HEK293T (cell line): ENCODE data around the gene CIC.
"Not testable (repeated sequence)": the region's sequence is repeated elsewhere in the genome, so short reads cannot be mapped to it uniquely, and the experiment has no call there.

Source experiments
- ARNT ChIP-seq: fragments of 450-650 bp; IDR thresholded peaks from 2 replicates; pipeline ENCODE4 v1.6.1; 2017; ENCODE audit warnings: mild to moderate bottlenecking
- BHLHE40 ChIP-seq: fragments of 450-650 bp; IDR thresholded peaks from 2 replicates; pipeline ENCODE4 v1.6.1; 2016; ENCODE audit warnings: mild to moderate bottlenecking, moderate library complexity, borderline replicate concordance
- HDGF ChIP-seq: fragments of 450-650 bp; IDR thresholded peaks from 2 replicates; pipeline ENCODE4 v1.6.1; 2017; ENCODE audit warnings: antibody characterized with exemption, borderline replicate concordance
- SUZ12 ChIP-seq: fragments of 450-650 bp; IDR thresholded peaks from 2 replicates; pipeline ENCODE4 v1.6.1; 2016; ENCODE audit warnings: mild to moderate bottlenecking

DNA sequence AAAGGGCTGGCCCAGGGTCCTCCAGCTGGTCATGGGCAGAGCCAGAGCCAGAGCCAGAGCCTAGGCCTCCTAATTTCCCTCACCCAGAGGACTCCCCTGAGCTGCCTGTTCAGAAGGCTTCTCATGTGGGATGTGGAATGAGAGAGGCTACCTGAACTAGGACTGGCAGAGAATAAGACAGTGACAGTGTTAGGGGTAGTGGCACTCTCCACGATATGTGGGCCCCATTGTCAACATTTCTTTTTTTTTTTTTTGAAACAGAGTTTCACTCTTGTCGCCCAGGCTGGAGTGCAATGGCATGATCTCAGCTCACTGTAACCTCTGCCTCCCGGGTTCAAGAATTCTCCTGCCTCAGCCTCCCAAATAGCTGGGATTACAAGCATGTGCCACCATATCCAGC lies 62.3 kb downstream of the CIC start:
- not testable (repeated sequence) for TF ChIP-seq ARNT, BHLHE40, SUZ12, HDGF
